Fibroblast of mammary gland (primary cell): ENCODE measurements around the gene TTC23L.
"Not testable (repeated sequence)": the region's sequence is repeated elsewhere in the genome, so short reads cannot be mapped to it uniquely, and the experiment has no call there.

ENCODE experiments used
- DNase-seq: peaks from one replicate; pipeline ENCODE4 v3.0.0-alpha.2; 2010; ENCODE audit warnings: low read depth
- H3K4me3 ChIP-seq: 2 replicates; pipeline ENCODE4 v1.5.1; 2011; ENCODE audit warnings: low read depth, mild to moderate bottlenecking, low read length, moderate library complexity; ENCODE audit not compliant: control insufficient read depth
- CTCF ChIP-seq: conservative IDR thresholded peaks from 2 replicates; pipeline ENCODE4 v1.5.1; 2011; ENCODE audit warnings: low read depth, low read length, inconsistent platforms; ENCODE audit not compliant: control insufficient read depth, insufficient read depth

The TTC23L gene

DNA sequence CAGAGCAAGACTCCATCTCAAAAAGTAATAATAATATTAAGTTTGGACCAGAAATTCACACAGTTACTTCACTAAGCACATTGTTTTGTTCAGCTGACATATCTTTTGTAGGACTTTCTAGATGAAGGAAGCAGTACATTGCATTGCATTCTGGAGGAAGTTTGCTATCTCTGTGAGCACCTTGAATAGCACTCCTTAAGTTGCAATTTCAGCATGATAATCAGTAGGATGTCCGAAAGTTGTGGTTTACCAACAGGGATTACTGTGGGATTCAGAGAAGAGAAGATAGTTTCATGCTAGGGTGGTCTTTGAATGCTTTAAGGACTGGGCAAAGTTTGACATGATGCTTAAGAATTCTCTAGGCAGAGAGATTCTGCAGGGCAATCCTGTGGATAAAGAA lies 18.4 kb upstream of the TTC23L start:
- no peak overlapping the region for H3K4me3 ChIP-seq
- no peak for DNase-seq
- TF ChIP-seq CTCF = no peak

- DNase-seq = no peak
- H3K4me3 ChIP-seq = no peak overlapping the region
- no peak for TF ChIP-seq CTCF
Measured at GRCh38 chr5:34822956-34823715, 15.8 kb upstream of the TTC23L start.

GRCh38 chr5:34826347-34826746 lies 12.6 kb upstream of the TTC23L start:
- H3K4me3 ChIP-seq = no peak overlapping the region
- DNase-seq = no peak
- no peak for TF ChIP-seq CTCF

GRCh38 chr5:34827588-34828506 lies 11.1 kb upstream of the TTC23L start:
- no peak for TF ChIP-seq CTCF
- no peak overlapping the region for H3K4me3 ChIP-seq
- DNase-seq = no peak

DNA sequence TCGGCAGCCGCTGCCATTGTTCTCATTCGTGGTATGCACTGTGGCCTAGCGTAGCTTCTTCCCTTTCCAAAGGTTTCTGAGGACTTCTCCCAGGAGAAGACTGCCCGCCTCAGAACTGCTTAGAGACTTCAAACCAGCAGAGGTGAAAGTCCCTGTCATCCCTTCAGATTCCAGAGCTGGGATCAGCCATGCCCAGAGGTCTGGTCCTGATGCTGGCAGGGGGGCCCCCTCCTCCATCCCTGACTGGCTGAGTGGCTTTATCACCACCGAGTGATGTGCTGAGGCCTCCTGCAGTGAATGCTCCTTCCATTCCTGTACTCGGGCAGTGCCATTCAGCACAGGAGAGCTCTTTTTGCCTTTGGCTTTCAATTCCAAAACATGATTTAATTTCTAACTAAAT lies 8.1 kb upstream of the TTC23L start:
- DNase-seq, H3K4me3 ChIP-seq: not testable (repeated sequence)

- DNase-seq = no peak
- no peak for TF ChIP-seq CTCF
- H3K4me3 ChIP-seq = no peak overlapping the region
Measured at GRCh38 chr5:34831303-34831702, 7.7 kb upstream of the TTC23L start.

DNA sequence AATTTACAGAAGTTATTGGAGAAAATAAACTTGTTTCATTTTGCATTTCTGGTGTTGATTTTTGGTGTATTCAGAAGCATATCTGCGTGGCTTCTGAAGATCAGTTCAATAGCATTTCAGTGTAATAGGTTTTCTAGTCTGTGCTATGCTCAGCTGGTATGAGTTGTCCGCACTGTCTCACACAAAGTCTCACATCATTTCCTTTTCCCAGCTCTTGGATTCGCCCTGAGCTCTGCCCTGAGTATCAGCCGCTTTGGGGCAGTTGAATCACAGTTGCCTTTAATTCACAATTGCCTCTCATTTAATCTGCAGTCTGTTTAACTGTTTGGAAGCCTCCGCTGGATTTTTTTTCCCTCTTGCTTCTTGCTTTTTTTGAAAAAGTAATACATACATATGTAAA lies 6.4 kb upstream of the TTC23L start:
- no peak for TF ChIP-seq CTCF
- DNase-seq = no peak
- H3K4me3 ChIP-seq = no peak overlapping the region
